IMR-90 (cell line): ENCODE results near the gene MYH6. TPM values are rescaled to one million over a fixed set of nuclear protein-coding genes. Genes with fewer than 3 reads are reported as not detected.

ENCODE experiments used
- ATAC-seq: fragments of 200-7000 bp; cut with Tn5 transposase; 2 replicates; pipeline ENCODE4 v1.9.1; 2020; ENCODE audit warnings: low read depth, mild to moderate bottlenecking, moderate library complexity
- BruUV-seq: library from RNA; stranded (reverse); fragments of 400-500 nt; replicated peaks from 2 replicates; lab custom pipeline; 2021; lab: Mats Ljungman, UMichigan
- CTCF ChIA-PET: fragments of 300-600 bp; formaldehyde crosslinking; extraction: SDS; loops from one replicate; lab custom pipeline; 2021; ENCODE audit warnings: antibody characterized with exemption; lab: Yijun Ruan, JAX
- POLR2A ChIA-PET: fragments of 300-600 bp; sonication (Branson Sonifier 250); formaldehyde crosslinking; loops from one replicate; lab custom pipeline; 2022; ENCODE audit warnings: antibody characterized with exemption; ENCODE audit not compliant: unreplicated experiment; lab: Charles Lee
- DNase-seq: peaks from one replicate; pipeline ENCODE4 v3.0.0; 2013
- H2AFZ ChIP-seq: replicated peaks from 2 replicates; pipeline ENCODE3; 2013; ENCODE audit warnings: low read length, mild to moderate bottlenecking; ENCODE audit not compliant: poor library complexity
- H2AK5ac ChIP-seq: 2 replicates; pipeline ENCODE4 v1.6.1; 2013; ENCODE audit warnings: low read depth, low read length, inconsistent platforms
- H2AK9ac ChIP-seq: replicated peaks from 2 replicates; pipeline ENCODE3; 2013; ENCODE audit warnings: mild to moderate bottlenecking, low read depth, low read length, moderate library complexity; ENCODE audit not compliant: poor library complexity
- H2BK120ac ChIP-seq: 2 replicates; pipeline ENCODE4 v1.6.1; 2013; ENCODE audit warnings: low read depth, low read length, inconsistent platforms
- H2BK15ac ChIP-seq: 3 replicates; pipeline ENCODE4 v1.6.1; 2013; ENCODE audit warnings: low read depth, low read length, inconsistent platforms
- H2BK20ac ChIP-seq: 2 replicates; pipeline ENCODE4 v1.6.1; 2013; ENCODE audit warnings: low read depth, mild to moderate bottlenecking, inconsistent platforms, low read length, moderate library complexity
- H2BK5ac ChIP-seq: 2 replicates; pipeline ENCODE4 v1.6.1; 2013; ENCODE audit warnings: mild to moderate bottlenecking, low read depth, low read length, inconsistent platforms; ENCODE audit not compliant: poor library complexity, severe bottlenecking
- H3K14ac ChIP-seq: replicated peaks from 2 replicates; pipeline ENCODE4 v1.6.1; 2013; ENCODE audit warnings: low read depth, low read length, inconsistent platforms
- H3K18ac ChIP-seq: 2 replicates; pipeline ENCODE4 v1.6.1; 2013; ENCODE audit warnings: low read depth, low read length, control low read depth
- H3K23ac ChIP-seq: 2 replicates; pipeline ENCODE4 v1.6.1; 2013; ENCODE audit warnings: low read depth, low read length, inconsistent platforms
- H3K27ac ChIP-seq: 2 replicates; pipeline ENCODE4 v1.5.1; 2013; ENCODE audit warnings: mild to moderate bottlenecking, control low read depth, low read length; ENCODE audit not compliant: insufficient read depth
- H3K27me3 ChIP-seq: 2 replicates; pipeline ENCODE4 v1.6.1; 2013; ENCODE audit warnings: low read length; ENCODE audit not compliant: control insufficient read depth, insufficient read depth
- H3K36me3 ChIP-seq: 2 replicates; pipeline ENCODE4 v1.6.1; 2013; ENCODE audit warnings: low read length, mixed read lengths; ENCODE audit not compliant: control insufficient read depth, insufficient read depth
- H3K4ac ChIP-seq: 2 replicates; pipeline ENCODE4 v1.6.1; 2013; ENCODE audit warnings: low read depth, low read length, inconsistent platforms
- H3K4me1 ChIP-seq: 2 replicates; pipeline ENCODE4 v1.6.1; 2013; ENCODE audit warnings: low read length, mixed read lengths; ENCODE audit not compliant: control insufficient read depth, insufficient read depth
- H3K4me2 ChIP-seq: 2 replicates; pipeline ENCODE4 v1.6.1; 2013; ENCODE audit warnings: low read depth, mild to moderate bottlenecking, control low read depth, low read length, moderate library complexity
- H3K4me3 ChIP-seq: 2 replicates; pipeline ENCODE4 v1.5.1; 2013; ENCODE audit warnings: low read depth, mild to moderate bottlenecking, control low read depth, low read length, moderate library complexity; ENCODE audit not compliant: insufficient read depth
- H3K56ac ChIP-seq: 2 replicates; pipeline ENCODE4 v1.6.1; 2013; ENCODE audit warnings: low read length, inconsistent platforms; ENCODE audit not compliant: insufficient read depth; ENCODE audit errors: extremely low read depth
- H3K79me1 ChIP-seq, 2 experiments: 2 replicates each; pipeline ENCODE4 v1.6.1; 2013; ENCODE audit warnings: low read length in 2 of 2, inconsistent platforms in 1 of 2, low read depth in 1 of 2
- H3K9ac ChIP-seq: 2 replicates; pipeline ENCODE4 v1.6.1; 2013; ENCODE audit warnings: low read depth, low read length, control low read depth
- H3K9me1 ChIP-seq: 2 replicates; pipeline ENCODE4 v1.6.1; 2013; ENCODE audit warnings: low read length, inconsistent platforms; ENCODE audit not compliant: insufficient read depth
- H3K9me3 ChIP-seq: 2 replicates; pipeline ENCODE4 v1.6.1; 2013; ENCODE audit warnings: low read length; ENCODE audit not compliant: control insufficient read depth, insufficient read depth
- H4K20me1 ChIP-seq: 2 replicates; pipeline ENCODE4 v1.6.1; 2013; ENCODE audit warnings: low read length, inconsistent platforms; ENCODE audit not compliant: insufficient read depth
- H4K5ac ChIP-seq: 2 replicates; pipeline ENCODE4 v1.6.1; 2013; ENCODE audit warnings: mild to moderate bottlenecking, low read depth, low read length, control low read depth
- H4K8ac ChIP-seq, 2 experiments: 2 replicates each; pipeline ENCODE4 v1.6.1; 2013; ENCODE audit warnings: low read depth in 2 of 2, low read length in 2 of 2, control low read depth in 1 of 2, inconsistent platforms in 1 of 2
- H4K91ac ChIP-seq: 2 replicates; pipeline ENCODE4 v1.6.1; 2013; ENCODE audit warnings: low read depth, low read length, inconsistent platforms; ENCODE audit not compliant: insufficient read depth
- BHLHE40 ChIP-seq: fragments of 150-350 bp; IDR thresholded peaks from 2 replicates; pipeline ENCODE4 v1.6.1; 2016; ENCODE audit warnings: mild to moderate bottlenecking, low read depth, low read length
- CEBPB ChIP-seq: IDR thresholded peaks from 2 replicates; pipeline ENCODE4 v1.6.1; 2012; ENCODE audit warnings: low read depth, low read length, improper control_type of control experiment
- CHD1 ChIP-seq: IDR thresholded peaks from 2 replicates; pipeline ENCODE4 v1.6.1; 2012; ENCODE audit warnings: low read depth, low read length, improper control_type of control experiment
- CTCF ChIP-seq: conservative IDR thresholded peaks from 2 replicates; pipeline ENCODE4 v1.5.1; 2012; ENCODE audit warnings: mild to moderate bottlenecking, low read depth, low read length, improper control_type of control experiment
- ELK1 ChIP-seq: fragments of 150-350 bp; IDR thresholded peaks from 2 replicates; pipeline ENCODE4 v1.6.1; 2016; ENCODE audit warnings: low read depth, mild to moderate bottlenecking, low read length, moderate library complexity, borderline replicate concordance
- FOS ChIP-seq: fragments of 150-350 bp; IDR thresholded peaks from 2 replicates; pipeline ENCODE4 v1.6.1; 2016; ENCODE audit warnings: low read depth, low read length
- MAFK ChIP-seq: IDR thresholded peaks from 2 replicates; pipeline ENCODE4 v1.6.1; 2012; ENCODE audit warnings: low read depth, low read length, improper control_type of control experiment
- MAZ ChIP-seq: IDR thresholded peaks from 2 replicates; pipeline ENCODE4 v1.6.1; 2012; ENCODE audit warnings: low read depth, mild to moderate bottlenecking, low read length, improper control_type of control experiment, moderate library complexity, borderline replicate concordance
- MXI1 ChIP-seq: IDR thresholded peaks from 2 replicates; pipeline ENCODE4 v1.6.1; 2012; ENCODE audit warnings: low read depth, mild to moderate bottlenecking, low read length, moderate library complexity, borderline replicate concordance
- NFE2L2 ChIP-seq: fragments of 150-350 bp; IDR thresholded peaks from 2 replicates; pipeline ENCODE4 v1.6.1; 2016; ENCODE audit warnings: low read depth, mild to moderate bottlenecking, low read length
- POLR2A ChIP-seq: IDR thresholded peaks from 2 replicates; pipeline ENCODE4 v1.6.1; 2012; ENCODE audit warnings: mild to moderate bottlenecking, low read depth, low read length
- RAD21 ChIP-seq: IDR thresholded peaks from 2 replicates; pipeline ENCODE4 v1.6.1; 2012; ENCODE audit warnings: low read length, improper control_type of control experiment
- RCOR1 ChIP-seq: IDR thresholded peaks from 2 replicates; pipeline ENCODE4 v1.6.1; 2012; ENCODE audit warnings: mild to moderate bottlenecking, low read length, improper control_type of control experiment; ENCODE audit not compliant: insufficient replicate concordance
- RFX5 ChIP-seq: IDR thresholded peaks from 2 replicates; pipeline ENCODE4 v1.8.0; 2012; ENCODE audit warnings: low read depth, mild to moderate bottlenecking, low read length, moderate library complexity
- SMC3 ChIP-seq: fragments of 150-350 bp; IDR thresholded peaks from 2 replicates; pipeline ENCODE4 v1.6.1; 2016; ENCODE audit warnings: low read depth, mild to moderate bottlenecking, antibody characterized with exemption, low read length, moderate library complexity
- USF2 ChIP-seq: fragments of 150-350 bp; IDR thresholded peaks from 2 replicates; pipeline ENCODE4 v1.6.1; 2017; ENCODE audit warnings: mild to moderate bottlenecking, antibody characterized with exemption, low read length, low read depth
- WGBS, 2 experiments: methylation state at CpG; one replicate each; pipeline versions ENCODE4 v1.1.5 to v1.1.7; 2013; ENCODE audit warnings: missing lambda C conversion rate in 2 of 2; ENCODE audit not compliant: insufficient read length in 1 of 2; ENCODE audit errors: extremely low coverage in 2 of 2; 5-methylcytosine and 5-hydroxymethylcytosine counted together
- dilution Hi-C: fragments of 300-500 bp; cut with HindIII; formaldehyde crosslinking; loops from one replicate; pipeline ENCODE4 v1.14.3; 2018; ENCODE audit warnings: low sequenced_read_pairs; ENCODE audit not compliant: unreplicated experiment
- in situ Hi-C: fragments of 300-500 bp; cut with MboI; formaldehyde crosslinking; loops from 3 replicates; pipeline ENCODE4 v1.14.3; 2019; ENCODE audit warnings: low sequenced_read_pairs, inconsistent platforms, mixed read lengths
- intact Hi-C: fragments of 100-400 bp; cut with micrococcal nuclease; formaldehyde crosslinking; loops from 2 replicates; pipeline ENCODE4 v1.10.0; 2022
- polyA plus RNA-seq, 3 experiments: library from polyadenylated mRNA; depleted of rRNA; stranded (reverse); fragments of >200 nt; gene quantifications; 2 replicates each; pipeline ENCODE4 v1.2.3, GENCODE V29; 2012; ENCODE audit warnings: low replicate concordance in 1 of 3
- total RNA-seq: library from RNA; depleted of rRNA; stranded (reverse); fragments of >200 nt; gene quantifications from 2 replicates; pipeline ENCODE4 v1.2.3, GENCODE V29; 2012

MYH6 gene
- total and polyA plus RNA-seq, 2 of the 4 experiments (the other 2 are of a cell fraction) = not detected

GRCh38 chr14:23384364-23385080, 23.6 kb downstream of the MYH6 start:
- no peak overlapping the region for H3K4me2 ChIP-seq
- ChIA-PET POLR2A (no interaction called here), CTCF (no interaction called here)
- no peak overlapping the region for H4K91ac ChIP-seq
- H2AK5ac ChIP-seq = no peak overlapping the region
- no peak overlapping the region for H4K8ac ChIP-seq
- H3K27me3 ChIP-seq = peaks cover 46% of the 10 kb centered on the region
- in situ Hi-C loops (no loop called here), dilution Hi-C loops (no loop called here), intact Hi-C loops (no loop called here)
- H3K56ac ChIP-seq = no peak overlapping the region
- no peak overlapping the region for H2AK9ac ChIP-seq
- H3K4ac ChIP-seq = no peak overlapping the region
- H2BK5ac ChIP-seq = no peak overlapping the region
- no peak overlapping the region for H3K27ac ChIP-seq
- BruUV-seq = no TSS peak
- H3K4me3 ChIP-seq = no peak overlapping the region
- H2BK120ac ChIP-seq = no peak overlapping the region
- no peaks in the 10 kb centered on the region for H3K9me1 ChIP-seq
- no peaks in the 10 kb centered on the region for H3K36me3 ChIP-seq
- no peak overlapping the region for H4K5ac ChIP-seq
- no peaks in the 10 kb centered on the region for H3K9me3 ChIP-seq
- no peak overlapping the region for H3K18ac ChIP-seq
- no peaks in the 10 kb centered on the region for H3K4me1 ChIP-seq
- no peaks in the 10 kb centered on the region for H3K79me1 ChIP-seq
- H3K9ac ChIP-seq = no peak overlapping the region
- no peak overlapping the region for H2BK20ac ChIP-seq
- TF ChIP-seq FOS (no peak), SMC3 (no peak), USF2 (no peak), BHLHE40 (no peak), CTCF (no peak), POLR2A (no peak), RAD21 (no peak), RCOR1 (no peak), MAZ (no peak), MXI1 (no peak), RFX5 (no peak), CHD1 (no peak), ELK1 (no peak), CEBPB (no peak), NFE2L2 (no peak), MAFK (no peak)
- H3K14ac ChIP-seq = no peak overlapping the region
- 84% methylated on average over 10 of the region's 29 CpGs; no CpG with 5 or more reads in 1 of the 2 experiments for WGBS, 2 experiments
- ATAC-seq (no peak), DNase-seq (no peak)
- no peak overlapping the region for H3K23ac ChIP-seq
- H2BK15ac ChIP-seq = no peak overlapping the region
- no peaks in the 10 kb centered on the region for H4K20me1 ChIP-seq
- H2AFZ ChIP-seq = no peak overlapping the region
